Thyroid gland (tissue), 4 donors: Measurements from ENCODE around the gene POT1. TPM values are rescaled to one million over a fixed set of nuclear protein-coding genes. Genes with fewer than 3 reads are reported as not detected.

ENCODE experiments used
- DNase-seq, 2 donors: peaks; one replicate each; pipeline ENCODE4 v3.0.0-alpha.2; 2019
- H3K27ac ChIP-seq, 3 donors: fragments of 200-600 bp; sonication (generic); 1 replicate in 2 of 3; 2 replicates in 1 of 3; pipeline ENCODE4 v1.5.1; 2016 to 2019; ENCODE audit warnings: mild to moderate bottlenecking in 1 of 3, moderate library complexity in 1 of 3
- H3K27me3 ChIP-seq: fragments of 200-600 bp; sonication (generic); one replicate; pipeline ENCODE4 v1.5.1; 2019
- H3K36me3 ChIP-seq, 2 donors: fragments of 200-600 bp; sonication (generic); one replicate each; pipeline ENCODE4 v1.5.1; 2016 to 2019
- H3K4me1 ChIP-seq, 2 donors: fragments of 200-600 bp; sonication (generic); one replicate each; pipeline ENCODE4 v1.5.1; 2017 to 2019
- H3K4me3 ChIP-seq, 3 donors: fragments of 200-600 bp; sonication (generic); replicated peaks in 1 of 3; 1 replicate in 2 of 3; 2 replicates in 1 of 3; pipeline ENCODE4 v1.5.1; 2016; ENCODE audit warnings: mild to moderate bottlenecking in 1 of 3
- H3K9me3 ChIP-seq: fragments of 200-600 bp; sonication (generic); one replicate; pipeline ENCODE4 v1.5.1; 2017
- POLR2A ChIP-seq, 2 donors: fragments of 450-650 bp; IDR thresholded peaks; one replicate each; pipeline ENCODE4 v1.6.1; 2017; ENCODE audit warnings: antibody characterized with exemption in 2 of 2, mild to moderate bottlenecking in 2 of 2, moderate library complexity in 1 of 2
- WGBS, 2 donors: methylation state at CpG; one replicate each; pipeline ENCODE4 v1.1.5; 2017; 5-methylcytosine and 5-hydroxymethylcytosine counted together
- intact Hi-C: fragments of 100-400 bp; cut with DNase I; formaldehyde crosslinking; loops from one replicate; pipeline ENCODE4 v1.15.1; 2023
- total RNA-seq, 4 donors: library from RNA; depleted of rRNA; stranded (reverse); fragments of >200 nt; gene quantifications; one replicate each; pipeline ENCODE4 v1.2.3, GENCODE V29; 2016
- TF ChIP-seq, protein P1 (sequence below), 6 experiments: fragments of 200-600 bp in 3 of 6; fragments of 450-650 bp in 3 of 6; sonication (generic) in 3 of 6; IDR thresholded peaks; one replicate each; pipeline ENCODE4 v1.5.1; 2016 to 2019; ENCODE audit warnings: antibody characterized with exemption in 6 of 6, mild to moderate bottlenecking in 2 of 6, inconsistent platforms in 1 of 6, moderate library complexity in 1 of 6

The POT1 gene
- total RNA-seq, 4 donors from 2014 or later: 30.6 to 48.4 (median 35.4) TPM

DNA sequence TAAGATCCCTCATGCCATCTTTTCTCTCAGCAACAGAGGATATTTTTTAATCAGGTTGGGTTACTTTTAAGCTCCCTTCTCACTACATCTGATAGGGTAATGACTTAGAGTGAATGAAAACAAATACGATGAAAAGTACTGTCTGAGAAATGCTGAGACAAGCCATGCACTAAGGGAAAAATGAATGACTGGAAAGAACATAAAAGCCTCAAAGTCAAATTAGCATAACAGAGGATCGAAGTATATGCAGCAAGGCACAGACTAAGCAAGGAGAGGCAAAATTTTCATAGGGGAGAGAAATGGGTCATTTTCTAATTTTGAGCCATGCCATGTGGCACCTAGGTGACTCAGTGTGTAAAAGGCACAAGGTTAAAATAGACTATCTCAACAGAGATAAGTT is 8.5 kb upstream of the POT1 start:
- DNase-seq: no peak
- H3K4me1 ChIP-seq: no peaks in the 10 kb centered on the region
- intact Hi-C loops: no loop called here
- H3K9me3 ChIP-seq: no peaks in the 10 kb centered on the region
- H3K27ac ChIP-seq: no peak overlapping the region
- H3K36me3 ChIP-seq: no peaks in the 10 kb centered on the region
- H3K4me3 ChIP-seq: no peak overlapping the region
- TF ChIP-seq, protein P1, sequence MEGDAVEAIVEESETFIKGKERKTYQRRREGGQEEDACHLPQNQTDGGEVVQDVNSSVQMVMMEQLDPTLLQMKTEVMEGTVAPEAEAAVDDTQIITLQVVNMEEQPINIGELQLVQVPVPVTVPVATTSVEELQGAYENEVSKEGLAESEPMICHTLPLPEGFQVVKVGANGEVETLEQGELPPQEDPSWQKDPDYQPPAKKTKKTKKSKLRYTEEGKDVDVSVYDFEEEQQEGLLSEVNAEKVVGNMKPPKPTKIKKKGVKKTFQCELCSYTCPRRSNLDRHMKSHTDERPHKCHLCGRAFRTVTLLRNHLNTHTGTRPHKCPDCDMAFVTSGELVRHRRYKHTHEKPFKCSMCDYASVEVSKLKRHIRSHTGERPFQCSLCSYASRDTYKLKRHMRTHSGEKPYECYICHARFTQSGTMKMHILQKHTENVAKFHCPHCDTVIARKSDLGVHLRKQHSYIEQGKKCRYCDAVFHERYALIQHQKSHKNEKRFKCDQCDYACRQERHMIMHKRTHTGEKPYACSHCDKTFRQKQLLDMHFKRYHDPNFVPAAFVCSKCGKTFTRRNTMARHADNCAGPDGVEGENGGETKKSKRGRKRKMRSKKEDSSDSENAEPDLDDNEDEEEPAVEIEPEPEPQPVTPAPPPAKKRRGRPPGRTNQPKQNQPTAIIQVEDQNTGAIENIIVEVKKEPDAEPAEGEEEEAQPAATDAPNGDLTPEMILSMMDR (IDR thresholded peaks at IDR 0.05): no peak
- no peak for TF ChIP-seq POLR2A (IDR thresholded peaks at IDR 0.05)
- WGBS, 2 donors: 89 to 90% methylated on average over 2 of the region's 2 CpGs
- no peaks in the 10 kb centered on the region for H3K27me3 ChIP-seq

DNA sequence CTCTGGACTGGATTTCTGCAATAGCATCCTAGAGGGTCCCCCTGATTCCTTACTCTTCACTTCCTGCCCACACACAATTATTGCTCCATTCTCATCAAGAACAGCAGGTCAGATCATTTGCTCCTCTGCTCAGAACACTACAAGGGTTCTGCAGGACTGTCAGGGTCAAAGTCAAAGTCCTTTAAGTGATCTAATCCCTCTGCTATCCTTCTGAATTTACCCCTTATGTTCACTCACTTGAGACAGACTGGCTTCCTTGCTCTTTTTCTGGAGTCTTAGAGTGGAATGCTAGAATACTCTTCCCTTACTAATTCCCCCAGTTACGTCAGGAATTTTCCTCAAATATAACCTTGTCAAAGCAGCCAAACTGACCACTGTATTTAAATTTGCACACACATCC is 7.5 kb upstream of the POT1 start:
- H3K9me3 ChIP-seq: no peaks in the 10 kb centered on the region

DNA sequence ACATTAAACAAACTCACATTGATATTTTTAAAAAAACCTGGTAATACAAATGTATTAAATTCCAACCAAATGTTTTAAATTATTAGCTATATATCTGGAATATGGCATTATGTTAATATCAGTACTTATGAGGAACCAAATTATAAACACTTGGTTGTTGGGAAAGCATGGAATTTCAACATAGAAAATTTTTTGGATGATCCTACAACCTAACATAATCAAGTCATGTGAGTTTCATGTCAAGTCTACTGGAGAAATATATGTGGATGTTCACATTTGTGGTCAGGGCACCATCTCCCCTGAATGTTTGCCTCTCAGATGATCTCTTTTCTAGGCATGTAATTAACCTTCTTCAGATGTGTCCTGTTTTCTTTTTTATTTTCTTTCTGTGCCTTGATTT is 5.2 kb upstream of the POT1 start:
- H3K4me1 ChIP-seq: no peaks in the 10 kb centered on the region
- H3K9me3 ChIP-seq: no peaks in the 10 kb centered on the region
- TF ChIP-seq, protein P1 (IDR thresholded peaks at IDR 0.05): no peak
- DNase-seq: no peak
- H3K27ac ChIP-seq: no peak overlapping the region
- H3K27me3 ChIP-seq: no peaks in the 10 kb centered on the region
- intact Hi-C loops: no loop called here
- no peak overlapping the region for H3K4me3 ChIP-seq
- no peaks in the 10 kb centered on the region for H3K36me3 ChIP-seq

More for the DNA sequence above, 7.5 kb upstream of the POT1 start:
- H3K4me1 ChIP-seq: no peaks in the 10 kb centered on the region
- no peak for TF ChIP-seq POLR2A (IDR thresholded peaks at IDR 0.05)
- TF ChIP-seq, protein P1 (IDR thresholded peaks at IDR 0.05): no peak
- DNase-seq: no peak
- 91 to 93% methylated on average over 1 of the region's 1 CpG for WGBS, 2 donors
- no peak overlapping the region for H3K4me3 ChIP-seq
- intact Hi-C loops: no loop called here
- H3K36me3 ChIP-seq: no peaks in the 10 kb centered on the region
- no peak overlapping the region for H3K27ac ChIP-seq
- no peaks in the 10 kb centered on the region for H3K27me3 ChIP-seq

DNA sequence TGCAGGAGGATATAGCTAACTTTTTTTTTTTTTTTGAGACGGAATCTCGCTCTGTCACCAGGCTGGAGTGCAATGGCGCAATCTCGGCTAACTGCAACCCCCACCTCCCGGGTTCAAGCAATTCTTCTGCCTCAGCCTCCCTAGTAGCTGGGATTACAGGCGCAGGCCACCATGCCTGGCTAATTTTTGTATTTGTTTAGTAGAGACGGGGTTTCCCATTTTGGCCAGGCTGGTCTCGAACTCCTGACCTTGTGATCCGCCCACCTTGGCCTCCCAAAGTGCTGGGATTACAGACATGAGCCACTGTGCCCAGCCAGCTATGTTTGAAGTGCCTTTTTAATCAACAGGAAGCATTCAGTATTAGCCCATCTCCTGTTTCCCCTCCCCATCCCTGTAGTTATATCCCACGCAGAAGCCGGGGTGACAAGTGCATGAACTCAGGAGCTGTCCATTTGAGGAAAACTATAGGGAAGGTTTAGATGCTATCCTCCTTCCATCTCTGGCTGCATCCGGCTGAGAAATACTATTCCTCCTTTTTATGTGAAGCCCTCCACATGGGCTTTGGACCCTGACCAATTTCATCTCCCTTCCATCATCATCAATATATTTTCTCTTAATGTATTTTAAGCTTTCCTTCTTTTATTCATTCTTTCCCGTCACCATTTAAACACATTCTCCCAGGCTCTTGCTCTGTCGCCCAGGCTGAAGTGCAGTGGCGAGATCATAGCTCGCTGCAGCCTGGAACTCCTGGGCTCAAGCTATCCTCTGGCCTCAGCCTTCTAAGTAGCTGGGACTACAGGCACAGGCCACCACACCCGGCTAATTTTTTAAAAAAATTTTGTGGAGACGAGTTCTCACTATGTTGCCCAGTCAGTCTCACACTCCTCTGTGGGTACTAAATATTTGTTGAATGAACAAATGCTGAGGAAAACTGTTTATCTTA is 1.3 kb upstream of the POT1 start:
- Histone ChIP-seq H3K36me3 (no peaks in the 10 kb centered on the region), H3K4me3 (no peak overlapping the region), H3K9me3 (no peaks in the 10 kb centered on the region), H3K27ac (no peak overlapping the region), H3K27me3 (no peaks in the 10 kb centered on the region), H3K4me1 (peaks cover 3 to 7% of the 10 kb centered on the region in 2 donors)
- no peak for DNase-seq
- intact Hi-C loops: no loop called here
- 82 to 86% methylated on average over 18 of the region's 18 CpGs for WGBS, 2 donors
- TF ChIP-seq POLR2A (IDR thresholded peaks at IDR 0.05): no peak
- TF ChIP-seq, protein P1 (IDR thresholded peaks at IDR 0.05): no peak

DNA sequence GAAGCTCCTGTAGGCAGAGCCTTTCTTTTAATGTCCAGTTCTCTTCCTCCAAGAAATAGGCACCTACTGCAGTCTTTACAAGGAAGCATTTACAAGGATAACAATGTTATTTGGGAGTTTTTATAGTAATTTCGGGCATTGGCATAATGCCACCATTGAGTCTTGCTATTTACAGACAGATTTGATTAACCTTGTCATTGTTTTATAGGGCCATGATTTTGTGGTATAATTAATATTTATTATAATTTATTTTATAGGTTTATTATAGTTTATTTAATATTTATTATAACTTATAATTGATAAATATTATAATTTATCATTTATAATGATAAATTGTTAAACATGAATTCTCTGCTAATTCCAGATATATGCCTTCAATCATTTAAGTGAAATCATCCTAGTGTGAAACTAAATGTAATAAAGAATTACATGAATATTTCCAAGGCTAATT is 573 bp upstream of the POT1 start:
- intact Hi-C loops: no loop called here
- H3K36me3 ChIP-seq: no peaks in the 10 kb centered on the region
- H3K27ac ChIP-seq: peak overlapping the region; percentile 61 to 87 (median 83)
- H3K27me3 ChIP-seq: no peaks in the 10 kb centered on the region
- 2 to 5% methylated on average over 1 of the region's 1 CpG for WGBS, 2 donors
- TF ChIP-seq, protein P1 (IDR thresholded peaks at IDR 0.05): no peak
- TF ChIP-seq POLR2A (IDR thresholded peaks at IDR 0.05): no peak
- no peak for DNase-seq
- no peaks in the 10 kb centered on the region for H3K9me3 ChIP-seq
- H3K4me1 ChIP-seq: peaks cover 3 to 7% of the 10 kb centered on the region in 2 donors
- peak overlapping the region in 2 of 3 donors; percentile 16 to 51 for H3K4me3 ChIP-seq
